ENCODE data around the gene TAB2.

Gene TAB2

GRCh38 chr6:149384464-149384863, 67.0 kb downstream of the TAB2 start:
- H3K4me3 ChIP-seq (ENCODE audit: control insufficient read depth, low read depth, low read length), result no peak overlapping the region
- no peak for DNase-seq (ENCODE audit: low read depth)
- no peak for TF ChIP-seq CTCF (IDR thresholded peaks at IDR 0.05; ENCODE audit: control insufficient read depth, insufficient read depth, low read depth, low read length, missing control alignments)

- DNase-seq (ENCODE audit: low read depth), result no peak
- H3K4me3 ChIP-seq (ENCODE audit: control insufficient read depth, low read depth, low read length), result no peak overlapping the region
- TF ChIP-seq CTCF (IDR thresholded peaks at IDR 0.05; ENCODE audit: control insufficient read depth, insufficient read depth, low read depth, low read length, missing control alignments), result no peak
Measured at GRCh38 chr6:149385998-149386646, 68.6 kb downstream of the TAB2 start.

- no peak for DNase-seq (ENCODE audit: low read depth)
- H3K4me3 ChIP-seq (ENCODE audit: control insufficient read depth, low read depth, low read length), result no peak overlapping the region
- TF ChIP-seq CTCF (IDR thresholded peaks at IDR 0.05; ENCODE audit: control insufficient read depth, insufficient read depth, low read depth, low read length, missing control alignments), result no peak
Measured at GRCh38 chr6:149387779-149388512, 70.4 kb downstream of the TAB2 start.

GRCh38 chr6:149389509-149390297, 72.2 kb downstream of the TAB2 start:
- peak; percentile 1 for DNase-seq (ENCODE audit: low read depth)
- no peak overlapping the region for H3K4me3 ChIP-seq (ENCODE audit: control insufficient read depth, low read depth, low read length)
- no peak for TF ChIP-seq CTCF (IDR thresholded peaks at IDR 0.05; ENCODE audit: control insufficient read depth, insufficient read depth, low read depth, low read length, missing control alignments)

GRCh38 chr6:149392093-149392492, 74.6 kb downstream of the TAB2 start:
- H3K4me3 ChIP-seq (ENCODE audit: control insufficient read depth, low read depth, low read length), result no peak overlapping the region
- DNase-seq (ENCODE audit: low read depth), result no peak
- no peak for TF ChIP-seq CTCF (IDR thresholded peaks at IDR 0.05; ENCODE audit: control insufficient read depth, insufficient read depth, low read depth, low read length, missing control alignments)

- H3K4me3 ChIP-seq (ENCODE audit: control insufficient read depth, low read depth, low read length), result no peak overlapping the region
- DNase-seq (ENCODE audit: low read depth), result no peak
Measured at GRCh38 chr6:149392535-149392934, 75.0 kb downstream of the TAB2 start.

More at GRCh38 chr6:149392535-149392934, 75.0 kb downstream of the TAB2 start:
- TF ChIP-seq CTCF (IDR thresholded peaks at IDR 0.05; ENCODE audit: control insufficient read depth, insufficient read depth, low read depth, low read length, missing control alignments), result no peak
